HG03571 (cell line): ENCODE measurements around the gene ATP2A3.

Experiments
- ATAC-seq: cut with Tn5 transposase; IDR thresholded peaks from one replicate; pipeline ENCODE4 v1.9.1; 2021; ENCODE audit not compliant: unreplicated experiment

ATP2A3 gene

DNA sequence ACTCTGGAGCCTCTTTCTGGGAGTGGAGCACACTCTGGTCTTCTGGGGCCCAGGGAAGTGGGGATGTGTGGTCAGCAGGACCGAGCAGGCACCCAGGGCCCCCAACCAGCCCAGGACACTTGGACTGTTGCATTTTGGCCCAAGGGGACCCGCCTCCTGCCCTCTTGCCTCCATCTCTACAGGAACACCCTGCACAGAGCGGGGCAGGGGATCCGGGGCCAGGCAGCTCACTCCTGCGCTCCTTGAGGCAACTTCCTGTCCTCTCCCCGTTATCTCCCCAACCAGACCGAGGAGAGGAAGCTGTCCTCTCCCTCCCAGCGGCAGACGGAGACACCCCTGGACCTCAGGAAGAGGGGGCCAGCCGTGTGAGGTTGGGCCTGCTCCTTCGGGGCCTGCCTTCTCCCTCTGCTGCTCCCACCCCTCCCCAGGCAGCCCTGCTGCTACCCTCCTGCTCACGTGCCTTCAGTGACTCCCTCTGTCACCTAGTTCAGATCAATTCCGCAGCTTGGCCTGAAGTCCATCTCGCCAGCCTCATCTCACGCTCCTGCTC, 10.0 kb upstream of the ATP2A3 start:
- no peak for ATAC-seq

DNA sequence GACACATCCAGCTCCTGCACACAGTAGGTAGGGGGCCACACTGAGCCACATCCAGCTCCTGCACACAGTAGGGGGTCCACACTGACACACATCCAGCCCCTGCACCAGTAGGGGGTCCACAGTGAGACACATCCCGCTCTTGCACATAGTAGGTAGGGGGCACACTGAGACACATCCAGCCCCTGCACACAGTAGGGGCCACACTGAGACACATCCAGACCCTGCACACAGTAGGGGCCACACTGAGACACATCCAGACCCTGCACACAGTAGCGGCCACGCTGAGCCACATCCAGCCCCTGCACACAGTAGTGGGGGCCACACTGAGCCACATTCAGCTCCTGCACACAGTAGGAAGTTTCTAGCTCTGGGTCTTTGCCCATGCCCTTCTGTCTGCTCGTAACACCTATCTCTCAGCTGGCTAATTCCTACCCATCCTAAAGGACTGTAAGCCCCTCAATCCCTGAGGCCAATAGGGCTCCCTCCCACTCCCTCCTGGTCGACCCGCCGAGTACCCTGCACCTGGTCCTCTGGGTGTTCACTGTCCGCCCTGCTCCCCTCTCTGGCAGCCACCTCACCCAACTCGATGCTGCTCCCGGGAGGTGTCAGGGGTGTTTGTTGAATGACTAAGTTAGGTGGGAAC, 9.4 kb upstream of the ATP2A3 start:
- no peak for ATAC-seq

DNA sequence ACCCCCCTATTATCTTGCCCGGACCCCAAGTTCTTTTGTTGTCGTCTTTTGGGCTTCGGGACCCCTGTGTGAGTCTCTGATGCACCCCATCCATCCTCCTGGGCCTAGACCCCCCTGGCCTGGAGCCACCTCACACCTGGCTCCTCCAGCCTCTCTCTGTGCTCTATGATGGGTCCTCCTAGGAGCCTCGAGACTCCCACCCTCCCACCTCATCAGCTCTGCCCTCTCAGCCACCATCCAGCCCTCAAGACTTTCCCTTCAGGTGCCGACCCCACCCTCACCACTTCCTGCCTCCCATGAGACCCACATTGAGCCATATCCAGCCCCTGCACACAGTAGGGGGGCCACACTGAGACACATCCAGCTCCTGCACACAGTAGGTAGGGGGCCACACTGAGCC, 8.7 kb upstream of the ATP2A3 start:
- no peak for ATAC-seq

DNA sequence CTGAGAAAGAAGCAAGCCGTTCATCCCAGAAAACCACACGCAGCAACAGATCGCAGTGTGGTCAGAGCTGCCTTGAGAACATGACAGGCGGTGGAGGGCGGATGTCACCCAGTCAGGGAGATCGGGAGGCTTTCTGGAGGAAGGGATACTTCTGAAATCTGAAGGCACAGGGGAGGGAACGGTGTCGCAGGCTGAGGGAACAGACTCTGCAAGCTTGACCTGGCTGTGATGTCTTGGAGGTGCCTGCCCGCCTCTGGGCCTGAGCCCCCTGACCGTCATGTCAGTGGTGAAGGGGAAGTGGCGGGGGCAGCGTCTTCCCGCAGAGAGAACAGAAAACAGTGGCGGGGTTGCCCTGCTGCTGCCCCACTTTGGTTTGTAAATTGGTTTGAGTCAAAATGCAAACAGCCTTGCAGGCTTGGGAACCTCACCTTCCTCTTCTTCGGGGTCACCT, 8.1 kb upstream of the ATP2A3 start:
- no peak for ATAC-seq

DNA sequence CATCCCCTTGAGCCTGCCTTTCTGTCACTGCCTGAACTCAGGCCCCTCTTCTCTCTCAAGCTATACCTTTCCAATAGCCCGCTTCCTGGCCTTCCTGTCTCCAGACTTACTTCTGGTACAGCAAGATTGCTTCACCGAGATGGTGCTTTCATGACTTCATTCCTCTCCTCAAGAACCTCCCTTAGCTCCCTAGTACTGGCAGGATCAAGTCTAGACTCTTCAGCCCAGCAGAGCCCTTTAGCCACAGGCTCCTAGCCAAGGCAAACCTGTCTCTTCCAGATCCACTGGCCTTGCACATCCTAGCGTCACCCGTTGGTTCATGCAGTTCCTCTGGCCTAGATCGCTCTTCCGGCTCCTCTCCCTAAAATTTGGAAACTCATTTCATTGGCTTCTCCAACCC, 6.4 kb upstream of the ATP2A3 start:
- ATAC-seq = no peak

DNA sequence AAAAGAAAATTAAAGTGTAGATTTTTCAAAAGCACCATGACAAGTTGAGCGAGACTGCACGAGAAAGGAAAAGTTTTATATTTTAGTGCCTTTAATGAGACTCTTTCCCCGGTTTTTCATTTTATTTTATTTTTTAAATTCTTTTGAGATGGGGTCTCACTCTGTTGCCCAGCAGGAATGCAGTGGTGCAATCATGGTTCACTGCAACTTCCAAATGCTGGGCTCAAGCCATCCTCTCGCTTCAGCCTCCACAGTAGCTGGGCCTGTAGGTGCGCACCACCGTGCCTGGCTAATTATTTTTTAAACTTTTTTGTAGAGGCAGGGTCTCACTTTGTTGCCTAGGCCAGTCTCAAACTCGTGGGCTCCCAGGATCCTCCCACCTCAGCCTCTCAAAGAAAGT, 5.7 kb upstream of the ATP2A3 start:
- ATAC-seq = no peak

DNA sequence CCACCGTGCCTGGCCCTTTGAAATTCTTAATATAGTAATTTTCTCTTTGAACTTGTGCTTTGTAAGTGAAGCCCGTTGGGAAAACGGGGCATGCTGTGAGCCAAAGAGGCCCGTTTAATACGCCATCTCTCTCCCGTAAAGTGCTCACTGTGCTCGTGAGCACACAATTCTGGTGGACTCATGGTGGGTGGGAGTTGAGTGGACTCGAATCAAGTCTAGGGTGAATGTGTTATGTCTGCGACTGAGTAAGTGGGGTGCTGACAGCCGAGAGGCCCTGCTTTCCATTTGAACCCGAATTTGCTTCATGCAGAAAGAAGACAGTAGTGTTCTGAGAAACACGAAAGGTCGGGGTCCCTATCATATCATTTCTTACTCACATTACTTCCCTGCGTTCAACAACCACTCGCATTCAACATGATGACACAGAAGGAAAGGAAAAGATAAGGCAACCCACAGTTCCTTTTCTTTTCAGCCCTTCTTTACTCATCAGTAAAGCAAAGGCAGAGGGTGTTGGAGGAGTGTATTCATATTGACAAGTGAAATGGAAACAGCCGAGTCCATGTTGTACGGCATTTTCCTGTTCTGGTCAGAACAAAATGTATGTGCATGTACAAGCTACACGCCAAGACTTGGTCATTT, 4.8 kb upstream of the ATP2A3 start:
- ATAC-seq = no peak

DNA sequence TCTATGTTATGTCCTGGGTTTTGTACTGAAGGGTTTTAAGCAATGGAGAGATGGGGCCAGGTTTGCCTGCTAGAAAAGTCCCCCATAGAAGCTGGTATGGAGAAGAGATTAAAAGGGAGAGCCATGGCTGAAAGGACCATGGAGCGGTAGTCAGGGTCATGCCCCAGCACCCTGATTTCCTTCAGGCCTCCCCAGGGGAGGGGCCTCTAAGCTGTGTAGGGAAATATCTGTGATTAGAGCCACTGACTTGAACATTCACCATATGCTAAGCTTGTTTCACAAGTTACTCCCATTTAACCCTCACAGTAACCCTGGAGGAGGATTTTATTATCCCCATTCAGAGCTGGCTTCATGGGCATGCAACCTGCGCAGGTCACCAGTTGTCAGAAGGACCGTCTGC, 3.8 kb upstream of the ATP2A3 start:
- no peak for ATAC-seq

DNA sequence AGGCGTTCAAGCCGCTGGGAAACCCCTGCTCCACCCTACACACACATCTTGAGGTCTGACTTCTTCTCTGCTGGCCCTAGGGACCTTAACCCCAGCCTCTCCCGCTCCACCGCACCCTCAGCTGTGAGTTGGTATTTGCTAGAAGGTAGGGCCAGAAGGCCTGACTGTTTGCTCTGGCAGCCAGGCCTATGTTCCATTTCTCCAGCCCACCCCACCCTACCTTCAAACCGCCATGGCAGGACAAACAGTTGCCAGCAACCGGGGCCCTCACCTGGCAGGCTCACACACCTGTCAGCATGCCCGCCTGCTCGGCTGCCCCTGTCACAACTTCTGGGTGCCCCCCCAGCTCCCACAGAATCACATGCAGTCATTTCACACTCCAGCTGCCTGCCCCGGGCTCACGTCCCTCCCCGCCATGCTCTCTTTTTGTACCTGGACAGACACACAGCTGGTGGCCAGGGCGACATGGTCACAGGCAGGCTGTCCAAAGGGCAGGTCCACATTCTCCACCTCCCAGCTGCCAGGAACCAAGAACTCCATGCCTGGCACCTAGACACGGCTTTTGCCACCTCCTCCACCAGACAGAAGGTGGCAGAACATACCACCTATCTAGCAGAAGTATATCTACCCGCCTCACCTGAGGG, 2.6 kb upstream of the ATP2A3 start:
- no peak for ATAC-seq

DNA sequence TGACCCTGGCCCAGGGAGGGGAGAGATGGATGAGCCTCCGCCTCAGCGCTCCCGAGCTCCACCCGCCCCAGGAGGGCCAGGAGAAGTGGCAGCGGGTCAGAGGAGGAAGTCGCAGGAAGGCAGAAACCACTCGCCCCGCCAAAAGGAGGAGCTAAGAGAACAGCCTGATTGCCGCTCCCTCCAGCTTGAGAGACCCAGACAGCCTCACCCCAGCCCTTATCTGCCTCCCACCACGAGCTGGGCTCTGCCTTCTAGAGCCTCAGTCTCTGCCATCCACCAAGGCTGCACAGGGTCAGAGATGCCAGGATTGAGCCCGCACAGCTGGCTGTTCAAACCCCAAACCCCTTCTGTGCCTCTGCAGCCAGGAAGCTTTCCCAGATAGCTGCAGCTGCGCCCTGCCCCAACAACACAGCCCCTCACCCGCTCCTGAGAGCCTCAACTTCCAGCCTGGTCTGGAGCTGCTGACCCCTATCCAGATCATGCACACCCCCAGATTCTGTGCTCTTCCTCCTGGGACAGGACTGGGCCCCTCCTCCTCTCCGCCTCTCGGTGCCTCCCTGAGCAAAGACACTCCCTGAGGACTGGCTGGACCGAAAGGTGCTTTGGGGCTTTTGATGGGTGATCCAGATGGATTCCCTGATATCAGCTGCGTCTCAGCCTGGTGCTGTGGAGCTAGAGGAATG, 1.0 kb upstream of the ATP2A3 start:
- no peak for ATAC-seq

DNA sequence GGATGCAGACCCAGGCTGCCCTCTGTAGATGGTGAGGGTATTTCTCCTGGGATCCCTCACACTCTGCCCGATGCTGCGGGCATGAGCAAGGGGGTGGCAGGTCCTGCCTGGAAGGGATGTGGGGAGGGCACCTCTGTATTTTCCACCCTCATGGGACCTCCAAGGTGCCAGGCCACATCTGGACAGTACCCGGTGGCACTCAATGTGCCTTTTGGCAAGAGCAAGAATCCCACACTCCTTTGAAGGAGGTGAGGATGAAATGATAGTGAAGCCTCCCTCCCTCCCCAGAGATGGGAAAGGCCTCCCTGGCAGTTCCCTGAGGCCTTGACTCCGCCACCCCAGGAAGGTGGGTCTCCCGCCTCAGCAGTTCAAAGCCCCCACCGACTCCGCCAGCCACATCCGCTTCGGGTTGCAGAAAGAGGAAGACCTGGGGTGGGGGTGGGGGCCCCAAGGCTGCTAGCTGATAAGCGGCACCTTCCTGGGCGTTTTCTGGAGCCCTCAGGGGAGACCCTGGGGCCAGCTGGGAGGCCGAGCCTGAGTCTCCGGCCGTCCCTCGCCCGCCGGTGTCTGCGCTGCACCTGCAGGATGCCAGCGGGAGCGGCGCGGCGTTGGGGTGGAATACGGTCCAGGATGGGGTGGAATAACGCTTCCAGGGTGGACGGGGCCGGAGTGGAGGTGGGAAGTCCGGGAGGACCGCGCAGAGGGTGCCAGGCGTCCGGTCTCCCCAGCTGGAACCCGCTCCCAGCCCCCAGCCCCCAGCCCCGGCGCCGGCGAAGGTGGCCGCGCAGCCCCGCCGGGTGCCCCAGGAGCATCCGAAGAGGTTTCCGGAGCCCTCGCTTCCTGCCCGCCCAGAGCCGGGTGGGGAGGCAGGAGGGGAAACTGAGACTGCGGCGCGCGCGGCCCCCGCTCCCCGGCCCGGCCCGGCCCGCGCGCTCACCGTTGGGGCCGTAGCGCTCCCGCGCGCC, 718 bp downstream of the ATP2A3 start:
- ATAC-seq = peak; percentile 7

DNA sequence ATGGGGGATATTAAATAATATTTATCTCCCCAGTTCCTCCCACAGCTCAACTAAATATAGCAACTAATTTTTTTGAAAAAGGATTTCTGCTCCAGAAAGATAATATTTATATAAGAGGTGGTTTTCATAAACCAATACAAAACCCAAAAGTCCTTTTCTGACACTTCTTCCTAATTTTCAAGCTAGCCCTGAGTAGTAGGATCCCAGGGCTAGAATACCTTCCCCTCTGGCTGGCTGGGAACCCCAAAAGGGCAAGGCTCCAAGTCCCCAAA, 1.3 kb downstream of the ATP2A3 start:
- no peak for ATAC-seq

DNA sequence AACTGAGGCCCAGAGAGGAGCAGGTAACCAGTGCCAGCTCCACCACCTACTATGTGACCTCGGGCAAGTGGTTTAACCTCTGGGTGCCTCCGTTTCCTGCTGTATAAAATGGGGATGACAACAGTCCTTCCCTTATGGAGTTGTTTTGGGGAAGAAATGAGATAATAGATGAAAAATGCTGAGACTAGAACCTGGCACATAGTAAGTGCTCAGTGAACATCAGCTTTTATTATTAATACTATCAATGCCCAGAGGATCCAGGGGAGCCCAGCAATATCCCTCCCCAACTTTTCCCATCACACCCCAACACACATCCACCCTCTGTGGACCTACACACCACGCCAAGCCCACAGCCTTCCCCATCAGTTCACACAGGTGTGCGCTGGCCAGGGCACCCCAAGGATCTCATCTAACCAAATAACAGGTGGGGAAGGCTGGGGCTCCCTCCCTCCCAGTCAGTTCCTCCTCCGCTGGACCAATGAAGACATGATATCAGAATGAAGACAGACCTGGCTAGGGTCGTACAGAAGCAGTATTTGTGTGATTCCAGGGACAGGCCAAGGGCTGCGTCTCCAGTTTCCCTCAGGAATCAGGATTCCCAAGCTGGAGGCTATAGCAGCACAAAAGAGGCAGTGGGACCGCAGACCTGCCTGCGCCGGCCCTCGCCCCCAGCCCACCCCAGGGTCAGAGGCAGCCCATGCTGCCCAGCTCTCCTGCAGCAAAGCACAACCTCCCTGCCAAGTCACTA, 1.8 kb downstream of the ATP2A3 start:
- ATAC-seq = no peak

DNA sequence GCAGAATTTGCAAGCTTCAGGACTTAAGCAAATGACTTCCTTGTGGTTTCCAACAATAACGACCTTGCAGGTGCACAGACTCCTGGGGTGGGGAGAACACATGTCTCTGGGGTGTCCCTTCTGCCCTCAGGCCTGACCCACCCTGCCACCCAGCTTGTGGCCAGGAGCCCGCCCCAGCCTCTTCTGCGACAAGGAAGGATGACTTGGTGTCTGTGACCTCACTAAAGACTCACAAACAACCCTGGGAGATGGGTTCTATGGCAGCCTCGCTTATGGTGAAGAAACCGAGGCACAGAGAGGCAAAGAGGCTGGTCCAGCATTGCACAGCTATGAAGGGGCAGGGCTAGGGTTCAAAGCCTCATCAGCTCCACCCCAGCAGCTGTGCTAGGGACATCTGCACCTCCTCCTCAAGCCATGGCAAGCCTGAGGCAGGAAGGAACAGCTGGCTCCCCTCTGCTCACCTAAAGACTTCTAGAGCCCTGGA, 2.6 kb downstream of the ATP2A3 start:
- ATAC-seq = no peak

DNA sequence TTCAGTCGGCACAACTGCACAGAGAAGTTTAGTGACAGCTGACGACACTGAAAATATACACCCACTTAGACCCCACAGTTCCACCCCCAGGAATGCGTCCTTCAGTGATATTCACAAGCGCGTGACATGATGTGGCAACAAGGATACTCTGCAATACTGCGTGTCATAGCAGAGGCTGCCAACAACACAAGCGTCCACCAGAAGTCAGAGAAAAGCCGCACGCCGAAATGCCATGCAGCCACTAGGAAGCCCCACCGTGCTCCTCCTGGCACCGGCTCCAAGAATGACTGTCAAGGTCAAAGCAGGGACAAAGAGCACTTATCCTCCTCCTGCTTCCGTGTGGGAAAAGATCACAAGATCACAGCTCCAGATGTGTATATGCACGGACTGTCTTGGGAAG, 3.5 kb downstream of the ATP2A3 start:
- ATAC-seq = no peak

DNA sequence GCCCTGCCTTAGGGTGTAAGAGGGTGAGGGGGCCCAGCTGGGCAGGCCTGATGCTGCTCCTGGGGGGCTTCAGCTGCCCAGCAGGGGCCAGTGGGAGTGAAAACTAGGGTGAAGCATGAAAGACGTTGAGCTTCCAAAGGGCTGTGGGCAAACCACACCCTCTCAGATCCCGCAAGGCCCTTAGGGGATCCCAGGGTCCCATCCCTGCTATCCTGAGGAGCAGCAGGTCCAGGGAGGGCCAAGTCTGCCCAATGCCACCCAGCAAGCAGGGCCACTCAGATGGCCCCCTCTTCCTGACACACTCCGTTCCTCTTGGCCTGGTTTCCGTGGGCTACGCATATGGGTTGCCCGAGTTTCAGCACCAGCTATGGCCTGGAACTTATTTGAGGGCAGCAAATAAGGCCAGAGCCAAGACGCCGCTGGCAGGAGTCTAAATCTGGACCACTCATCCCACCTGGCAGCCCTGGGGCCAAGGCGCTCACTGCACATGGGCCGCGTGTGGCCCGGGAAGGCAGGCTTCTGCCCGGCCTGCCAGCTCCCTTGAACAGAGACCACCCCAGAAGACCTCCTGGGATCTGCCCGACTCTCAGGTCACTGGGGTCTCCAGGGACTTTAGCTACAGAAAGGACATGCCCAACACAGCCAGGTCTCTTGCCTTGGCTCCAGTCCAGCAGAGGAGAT, 4.2 kb downstream of the ATP2A3 start:
- no peak for ATAC-seq

DNA sequence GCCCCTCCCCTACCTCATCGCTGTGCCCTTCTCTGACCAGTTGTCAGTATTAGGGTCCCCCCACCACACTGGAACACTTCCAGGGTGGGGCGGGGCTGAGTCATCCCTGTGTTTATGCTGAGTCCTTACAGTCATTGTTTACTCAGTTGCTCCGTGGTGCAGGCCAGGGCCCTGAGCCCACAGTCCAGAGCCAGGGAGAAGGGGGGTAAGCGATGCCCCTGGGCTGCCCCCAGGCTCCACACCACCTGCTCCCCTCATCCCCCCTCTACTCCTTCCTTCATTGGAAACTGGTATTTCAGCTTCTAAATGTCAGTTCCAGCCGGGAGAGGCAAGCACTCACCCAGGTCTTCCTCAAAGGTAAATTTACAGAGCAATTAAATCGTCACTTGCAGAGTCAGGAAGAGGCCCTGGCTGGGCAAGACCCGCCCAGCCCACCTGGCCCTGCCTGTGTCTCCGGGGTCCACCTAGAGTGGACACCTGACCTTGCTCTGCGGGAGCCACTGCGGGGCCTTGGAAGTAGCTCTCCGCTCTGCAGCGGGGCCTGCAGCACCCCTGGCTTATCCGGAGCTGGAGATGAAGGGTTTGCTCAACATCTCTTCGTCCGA, 4.8 kb downstream of the ATP2A3 start:
- ATAC-seq = no peak

DNA sequence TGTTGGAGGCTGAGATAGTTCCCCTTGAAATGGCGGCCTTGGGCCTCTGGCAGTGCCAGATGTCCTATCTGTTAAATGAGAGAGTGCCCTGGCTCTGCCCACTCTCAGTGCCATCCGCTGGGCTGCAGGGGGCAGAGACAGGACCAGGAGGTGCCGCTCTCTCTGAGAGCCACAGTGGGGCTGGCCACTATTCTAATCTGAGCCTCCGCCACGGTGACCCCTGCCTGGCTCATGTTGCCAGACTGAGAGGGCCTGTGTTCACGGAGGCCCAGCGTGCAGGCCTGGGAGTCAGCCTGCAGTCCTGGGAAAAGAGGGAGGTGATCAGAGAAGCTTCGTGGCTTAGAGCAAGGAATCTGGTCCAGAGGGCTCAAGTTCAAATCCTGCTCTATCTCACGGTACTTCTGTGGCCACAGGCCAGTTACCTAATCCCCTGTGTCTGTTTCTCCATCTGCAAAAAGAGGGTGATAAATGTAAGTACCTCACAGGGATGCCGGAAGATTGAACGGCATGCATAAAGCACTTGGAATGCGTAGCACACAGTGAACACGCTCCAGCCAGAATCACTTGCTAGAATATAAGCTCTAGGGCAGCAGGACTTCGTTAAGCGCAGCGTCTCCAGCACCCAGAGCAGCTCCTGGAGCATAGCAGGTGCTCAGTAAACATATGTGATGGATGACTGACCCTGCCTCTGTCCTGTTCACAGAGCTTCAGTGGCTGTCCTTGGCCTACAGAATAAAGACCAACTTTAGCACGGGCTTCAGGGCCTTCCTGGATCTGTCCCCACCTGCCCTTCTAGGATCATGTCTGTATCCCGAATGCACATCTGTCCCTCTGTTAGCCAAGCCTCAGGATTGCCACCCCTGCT, 6.3 kb downstream of the ATP2A3 start:
- no peak for ATAC-seq
